Right atrium auricular region (tissue), 2 donors: ENCODE data around the gene RECQL5. TPM values are rescaled to one million over a fixed set of nuclear protein-coding genes. Genes with fewer than 3 reads are reported as not detected.

Source experiments
- DNase-seq: peaks from one replicate; pipeline ENCODE4 v3.0.0-alpha.2; 2019; ENCODE audit warnings: low spot score
- H3K27ac ChIP-seq, 2 donors: fragments of 200-600 bp; sonication (generic); 1 replicate in 1 of 2; 2 replicates in 1 of 2; pipeline ENCODE4 v1.5.1; 2016 to 2019
- H3K27me3 ChIP-seq, 2 donors: fragments of 200-600 bp; sonication (generic); one replicate each; pipeline versions ENCODE4 v1.5.1 to v1.6.0; 2017 to 2019
- H3K36me3 ChIP-seq: fragments of 200-600 bp; sonication (generic); one replicate; pipeline ENCODE4 v1.5.1; 2016
- H3K4me1 ChIP-seq, 2 donors: fragments of 200-600 bp; sonication (generic); one replicate each; pipeline versions ENCODE4 v1.5.1 to v1.6.0; 2017 to 2019
- H3K4me3 ChIP-seq, 2 donors: fragments of 200-600 bp; sonication (generic); 1 replicate in 1 of 2; 2 replicates in 1 of 2; pipeline ENCODE4 v1.5.1; 2017 to 2019; ENCODE audit warnings: mild to moderate bottlenecking in 1 of 2, moderate library complexity in 1 of 2
- H3K9me3 ChIP-seq, 2 donors: fragments of 200-600 bp; sonication (generic); one replicate each; pipeline ENCODE4 v1.5.1; 2019
- total RNA-seq, 2 donors: library from RNA; depleted of rRNA; stranded (reverse); fragments of >200 nt; gene quantifications; one replicate each; pipeline ENCODE4 v1.1.0, GENCODE V29; 2016
- TF ChIP-seq, protein P1 (sequence below), 2 donors: fragments of 200-600 bp; sonication (generic); IDR thresholded peaks; one replicate each; pipeline ENCODE4 v1.5.1; 2019; ENCODE audit warnings: antibody characterized with exemption in 2 of 2

The RECQL5 gene
- total RNA-seq, 2 donors from 2014 or later = 6.2 to 7.1 TPM

GRCh38 chr17:75672011-75672410 is 5.1 kb upstream of the RECQL5 start:
- Histone ChIP-seq H3K4me3 (no peak overlapping the region), H3K27me3 (no peaks in the 10 kb centered on the region), H3K36me3 (peaks cover 55% of the 10 kb centered on the region), H3K27ac (no peak overlapping the region), H3K4me1 (peaks cover 0 to 26% of the 10 kb centered on the region in 2 donors), H3K9me3 (no peaks in the 10 kb centered on the region)
- TF ChIP-seq, protein P1, sequence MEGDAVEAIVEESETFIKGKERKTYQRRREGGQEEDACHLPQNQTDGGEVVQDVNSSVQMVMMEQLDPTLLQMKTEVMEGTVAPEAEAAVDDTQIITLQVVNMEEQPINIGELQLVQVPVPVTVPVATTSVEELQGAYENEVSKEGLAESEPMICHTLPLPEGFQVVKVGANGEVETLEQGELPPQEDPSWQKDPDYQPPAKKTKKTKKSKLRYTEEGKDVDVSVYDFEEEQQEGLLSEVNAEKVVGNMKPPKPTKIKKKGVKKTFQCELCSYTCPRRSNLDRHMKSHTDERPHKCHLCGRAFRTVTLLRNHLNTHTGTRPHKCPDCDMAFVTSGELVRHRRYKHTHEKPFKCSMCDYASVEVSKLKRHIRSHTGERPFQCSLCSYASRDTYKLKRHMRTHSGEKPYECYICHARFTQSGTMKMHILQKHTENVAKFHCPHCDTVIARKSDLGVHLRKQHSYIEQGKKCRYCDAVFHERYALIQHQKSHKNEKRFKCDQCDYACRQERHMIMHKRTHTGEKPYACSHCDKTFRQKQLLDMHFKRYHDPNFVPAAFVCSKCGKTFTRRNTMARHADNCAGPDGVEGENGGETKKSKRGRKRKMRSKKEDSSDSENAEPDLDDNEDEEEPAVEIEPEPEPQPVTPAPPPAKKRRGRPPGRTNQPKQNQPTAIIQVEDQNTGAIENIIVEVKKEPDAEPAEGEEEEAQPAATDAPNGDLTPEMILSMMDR (IDR thresholded peaks at IDR 0.05) = no peak
- no peak for DNase-seq

DNA sequence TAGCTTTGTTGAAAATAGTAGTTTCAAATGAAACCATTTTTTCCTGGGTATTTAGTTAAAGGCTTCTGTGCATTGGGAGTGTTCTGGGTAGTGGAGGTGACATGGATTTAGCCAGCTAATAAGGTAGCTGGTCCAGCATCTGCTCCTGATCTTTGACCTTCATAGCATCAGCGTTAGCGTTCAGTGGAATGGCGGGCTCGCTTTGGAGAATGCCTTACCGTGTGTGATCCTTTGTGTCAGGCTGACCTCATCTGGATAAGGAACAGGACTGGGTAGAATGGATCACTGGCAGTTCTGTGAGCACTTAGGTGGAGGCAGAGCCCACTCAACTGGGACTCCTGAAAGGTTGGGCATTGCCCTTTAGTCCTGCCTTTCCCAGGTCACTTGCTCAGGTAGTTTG is 3.9 kb upstream of the RECQL5 start:
- Histone ChIP-seq H3K27me3 (no peaks in the 10 kb centered on the region), H3K4me3 (no peak overlapping the region), H3K9me3 (no peaks in the 10 kb centered on the region), H3K36me3 (peaks cover 55% of the 10 kb centered on the region), H3K4me1 (peaks cover 0 to 34% of the 10 kb centered on the region in 2 donors), H3K27ac (no peak overlapping the region)
- TF ChIP-seq, protein P1 (IDR thresholded peaks at IDR 0.05) = no peak
- DNase-seq = no peak

GRCh38 chr17:75668489-75668888 is 1.5 kb upstream of the RECQL5 start:
- H3K4me1 ChIP-seq = peaks cover 0 to 29% of the 10 kb centered on the region in 2 donors
- H3K36me3 ChIP-seq = peaks cover 48% of the 10 kb centered on the region

DNA sequence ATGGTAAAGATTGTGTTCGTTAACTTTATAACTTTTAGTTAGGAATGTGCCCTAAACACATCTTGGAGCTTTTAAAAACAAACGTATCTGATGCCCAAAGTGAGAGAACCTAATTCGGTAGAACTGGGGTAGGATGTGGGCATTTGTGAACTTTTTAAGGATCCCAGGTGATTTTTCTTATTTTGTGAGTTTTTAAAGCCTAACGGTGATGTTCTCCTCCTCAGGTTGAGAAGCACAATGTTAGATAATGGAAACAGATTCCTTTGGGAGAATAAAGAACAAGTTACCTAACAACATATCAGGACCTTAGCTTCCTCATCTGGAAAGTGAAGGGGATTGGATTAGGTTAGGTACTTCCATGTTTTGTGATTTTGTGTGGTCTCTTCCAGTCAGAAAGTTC is 871 bp upstream of the RECQL5 start:
- Histone ChIP-seq H3K36me3 (peaks cover 43% of the 10 kb centered on the region), H3K27ac (peak overlapping the region; percentile 82 to 87), H3K4me1 (peaks cover 0 to 29% of the 10 kb centered on the region in 2 donors), H3K4me3 (peak overlapping the region; percentile 91 to 97), H3K9me3 (no peaks in the 10 kb centered on the region), H3K27me3 (no peaks in the 10 kb centered on the region)
- TF ChIP-seq, protein P1 (IDR thresholded peaks at IDR 0.05) = no peak
- no peak for DNase-seq

More at GRCh38 chr17:75668489-75668888, 1.5 kb upstream of the RECQL5 start:
- Histone ChIP-seq H3K27ac (no peak overlapping the region), H3K9me3 (no peaks in the 10 kb centered on the region), H3K4me3 (no peak overlapping the region), H3K27me3 (no peaks in the 10 kb centered on the region)
- DNase-seq = no peak
- TF ChIP-seq, protein P1 (IDR thresholded peaks at IDR 0.05) = no peak

GRCh38 chr17:75665981-75666380 is 973 bp downstream of the RECQL5 start:
- TF ChIP-seq, protein P1 (IDR thresholded peaks at IDR 0.05) = no peak
- peaks cover 0 to 27% of the 10 kb centered on the region in 2 donors for H3K4me1 ChIP-seq
- H3K36me3 ChIP-seq = peaks cover 41% of the 10 kb centered on the region
- H3K4me3 ChIP-seq = peak overlapping the region; percentile 91 to 97
- H3K27ac ChIP-seq = no peak overlapping the region
- no peaks in the 10 kb centered on the region for H3K9me3 ChIP-seq
- no peaks in the 10 kb centered on the region for H3K27me3 ChIP-seq
- DNase-seq = no peak

GRCh38 chr17:75664099-75664549 is 2.8 kb downstream of the RECQL5 start:
- Histone ChIP-seq H3K36me3 (peaks cover 36% of the 10 kb centered on the region), H3K27me3 (no peaks in the 10 kb centered on the region)

More at GRCh38 chr17:75664099-75664549, 2.8 kb downstream of the RECQL5 start:
- Histone ChIP-seq H3K27ac (no peak overlapping the region), H3K9me3 (no peaks in the 10 kb centered on the region), H3K4me1 (peaks cover 0 to 23% of the 10 kb centered on the region in 2 donors), H3K4me3 (no peak overlapping the region)
- TF ChIP-seq, protein P1 (IDR thresholded peaks at IDR 0.05) = no peak
- no peak for DNase-seq
